Choroid plexus epithelial cell (primary cell): ENCODE measurements around the gene GGT1.

Source experiments
- DNase-seq: peaks from one replicate; pipeline ENCODE4 v3.0.0-alpha.2; 2010; ENCODE audit warnings: low read depth
- H3K4me3 ChIP-seq: 2 replicates; pipeline ENCODE4 v1.5.1; 2011; ENCODE audit warnings: low read depth, mild to moderate bottlenecking, control low read depth, low read length, moderate library complexity
- CTCF ChIP-seq: conservative IDR thresholded peaks from 2 replicates; pipeline ENCODE4 v1.5.1; 2011; ENCODE audit warnings: low read depth, mild to moderate bottlenecking, control low read depth, inconsistent platforms, low read length, moderate library complexity

Gene GGT1

GRCh38 chr22:24584871-24585411, 18.1 kb upstream of the GGT1 start:
- no peak for DNase-seq
- H3K4me3 ChIP-seq: no peak overlapping the region
- no peak for TF ChIP-seq CTCF

- no peak for TF ChIP-seq CTCF
- DNase-seq: no peak
These were observed 17.5 kb upstream of the GGT1 start for GRCh38 chr22:24585461-24585860.

DNA sequence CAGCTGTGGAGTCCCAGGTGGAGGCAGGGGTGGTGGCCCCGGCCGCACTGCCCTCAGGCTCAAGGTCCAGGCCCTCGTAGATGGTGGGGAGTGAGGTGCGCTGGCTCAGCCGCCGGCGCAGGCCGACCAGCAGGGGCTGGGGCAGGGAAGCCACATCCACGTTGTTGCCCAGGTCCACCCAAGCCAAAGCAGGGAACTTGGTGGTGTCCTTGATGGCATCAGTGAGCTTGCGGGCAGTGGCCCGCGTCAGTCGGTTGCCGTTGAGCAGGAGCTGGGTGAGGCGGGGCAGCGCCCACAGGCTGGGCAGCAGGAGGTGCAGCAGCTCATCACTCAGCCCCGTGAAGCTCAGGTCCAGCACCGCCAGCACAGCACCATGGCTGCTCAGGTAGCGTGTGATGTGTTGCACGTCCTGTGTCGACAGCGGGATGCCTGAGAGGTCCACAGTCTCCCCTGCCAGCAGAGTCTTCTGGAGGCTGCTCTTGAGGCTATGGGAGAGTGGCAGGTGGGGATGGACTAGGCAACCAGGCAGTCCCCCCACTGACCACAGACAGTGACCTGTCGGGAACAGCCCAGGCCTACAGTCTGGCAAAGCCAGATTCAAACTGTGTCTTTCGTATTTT, 17.0 kb upstream of the GGT1 start:
- no peak for DNase-seq
- H3K4me3 ChIP-seq: no peak overlapping the region
- no peak for TF ChIP-seq CTCF

More at GRCh38 chr22:24585461-24585860, 17.5 kb upstream of the GGT1 start:
- H3K4me3 ChIP-seq: no peak overlapping the region

DNA sequence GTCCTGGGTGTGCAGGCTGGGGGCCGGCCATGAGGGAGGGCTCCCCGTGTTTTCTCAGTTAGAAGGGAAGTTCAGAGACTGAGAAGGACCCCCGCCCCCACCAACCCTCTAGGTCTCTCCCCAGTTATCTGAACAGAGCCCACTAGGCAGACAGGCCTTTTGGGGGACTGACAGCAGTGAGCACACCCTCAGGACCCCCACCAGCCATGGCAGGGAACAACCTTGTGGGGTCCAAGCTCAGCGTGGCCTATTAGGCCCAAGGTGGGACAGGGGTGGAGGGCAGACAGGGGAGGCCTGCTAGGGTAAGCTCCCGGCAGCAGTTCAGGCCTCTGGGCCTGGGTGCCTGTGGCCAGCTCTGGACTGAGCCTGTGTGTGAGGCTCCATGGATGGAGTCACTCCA, 15.7 kb upstream of the GGT1 start:
- no peak for DNase-seq
- TF ChIP-seq CTCF: no peak
- H3K4me3 ChIP-seq: no peak overlapping the region

DNA sequence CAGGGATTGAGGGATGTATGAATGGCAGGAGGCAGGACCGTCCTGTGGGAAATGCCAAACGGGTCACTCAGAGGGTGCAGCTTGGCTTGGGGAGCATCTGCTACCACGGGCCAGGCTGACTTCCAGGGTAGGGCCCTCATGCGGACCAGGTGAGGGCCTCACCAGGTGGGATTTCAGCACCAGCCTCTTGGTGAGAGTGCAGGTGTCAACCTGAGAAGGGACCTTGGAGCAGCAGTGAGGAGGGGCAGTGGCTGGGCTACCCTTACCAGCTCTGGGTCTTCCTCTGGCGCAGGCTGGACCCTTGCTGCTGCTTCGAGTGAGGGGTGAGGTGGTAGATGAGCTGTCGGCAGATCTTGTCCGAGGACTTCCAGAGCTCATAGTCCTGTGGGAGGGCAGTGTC, 15.0 kb upstream of the GGT1 start:
- DNase-seq: no peak
- TF ChIP-seq CTCF: no peak
- H3K4me3 ChIP-seq: no peak overlapping the region

DNA sequence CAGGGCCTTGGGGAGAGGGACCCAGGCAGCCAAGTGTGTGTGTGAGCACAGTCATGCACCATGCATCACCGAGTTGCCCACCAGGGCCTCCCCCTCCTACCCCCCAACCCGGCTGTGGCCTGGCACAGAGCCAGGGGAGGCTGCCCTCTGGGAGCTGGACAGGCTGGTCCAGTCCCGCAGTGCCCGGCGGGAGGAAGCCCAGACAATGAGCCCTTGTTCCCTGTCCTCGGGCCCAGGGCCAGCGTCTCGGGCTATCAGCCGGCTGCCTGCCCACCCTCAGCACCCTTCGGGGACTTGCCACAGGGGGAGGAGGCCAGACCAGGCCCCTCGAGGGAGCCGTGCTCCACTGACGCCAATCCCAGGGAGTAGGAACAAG, 14.6 kb upstream of the GGT1 start:
- TF ChIP-seq CTCF: no peak
- H3K4me3 ChIP-seq: no peak overlapping the region
- DNase-seq: no peak
